GM12878 (cell line): Measurements from ENCODE around the gene MBNL1. TPM values are rescaled to one million over a fixed set of nuclear protein-coding genes. Genes with fewer than 3 reads are reported as not detected.

Source experiments
- ATAC-seq: fragments of 200-7000 bp; cut with Tn5 transposase; 3 replicates; pipeline ENCODE4 v1.9.1; 2020; ENCODE audit warnings: mild to moderate bottlenecking, moderate library complexity
- BruUV-seq: library from RNA; stranded (reverse); fragments of 400-500 nt; replicated peaks from 2 replicates; lab custom pipeline; 2021; lab: Mats Ljungman, UMichigan
- CTCF ChIA-PET: fragments of 300-600 bp; sonication (Branson Sonifier 250); formaldehyde crosslinking; extraction: SDS; loops from one replicate; lab custom pipeline; 2021; ENCODE audit warnings: inconsistent platforms; lab: Yijun Ruan, JAX
- POLR2A ChIA-PET: fragments of 350-600 bp; formaldehyde crosslinking; extraction: SDS; loops from one replicate; lab custom pipeline; 2021; ENCODE audit warnings: inconsistent platforms; lab: Charles Lee
- RAD21 ChIA-PET: fragments of 300-600 bp; sonication (Branson Sonifier 250); formaldehyde crosslinking; loops from one replicate; lab custom pipeline; 2023; ENCODE audit warnings: antibody characterized with exemption; ENCODE audit not compliant: unreplicated experiment; lab: Charles Lee
- SMC1A ChIA-PET: fragments of 300-600 bp; sonication (Branson Sonifier 250); formaldehyde crosslinking; loops from one replicate; lab custom pipeline; 2023; ENCODE audit not compliant: unreplicated experiment, uncharacterized antibody; lab: Charles Lee
- DNase-seq: peaks from one replicate; pipeline ENCODE4 v3.0.0-alpha.2; 2011; ENCODE audit warnings: low read depth, low spot score
- FAIRE-seq: peaks from 3 replicates; lab custom pipeline; 2011; peaks lifted over from hg19 to GRCh38; lab: Jason Lieb, UNC
- H2AFZ ChIP-seq: 2 replicates; pipeline ENCODE4 v1.6.0; 2011; ENCODE audit warnings: low read depth, low read length, control low read depth; ENCODE audit not compliant: control insufficient read depth
- H3K27ac ChIP-seq: 2 replicates; pipeline ENCODE4 v1.5.1; 2011; ENCODE audit warnings: control low read depth; ENCODE audit not compliant: control insufficient read depth, insufficient read depth
- H3K27me3 ChIP-seq, 2 experiments: replicated peaks in 1 of 2; 2 replicates each; pipeline versions ENCODE4 v1.6.0 to v1.6.1; 2011; ENCODE audit warnings: low read length in 1 of 2; ENCODE audit not compliant: control insufficient read depth in 2 of 2, insufficient read depth in 2 of 2
- H3K36me3 ChIP-seq, 2 experiments: 2 replicates each; pipeline ENCODE4 v1.5.1; 2011; ENCODE audit warnings: low read length in 1 of 2; ENCODE audit not compliant: control insufficient read depth in 2 of 2, insufficient read depth in 2 of 2
- H3K4me1 ChIP-seq: 2 replicates; pipeline ENCODE4 v1.6.1; 2011; ENCODE audit warnings: mild to moderate bottlenecking, low read length, moderate library complexity, mixed read lengths; ENCODE audit not compliant: control insufficient read depth, insufficient read depth
- H3K4me2 ChIP-seq: 2 replicates; pipeline ENCODE4 v1.6.0; 2011; ENCODE audit warnings: control low read depth; ENCODE audit not compliant: control insufficient read depth, insufficient read depth
- H3K4me3 ChIP-seq: fragments of 200-600 bp; sonication (generic); 2 replicates; pipeline ENCODE4 v1.5.1; 2016
- H3K79me2 ChIP-seq: 2 replicates; pipeline ENCODE4 v1.6.0; 2011; ENCODE audit warnings: low read length; ENCODE audit not compliant: control insufficient read depth, insufficient read depth
- H3K9ac ChIP-seq: 2 replicates; pipeline ENCODE4 v1.8.0; 2011; ENCODE audit warnings: low read length, control low read depth, mixed read lengths; ENCODE audit not compliant: control insufficient read depth, insufficient read depth
- H3K9me3 ChIP-seq: replicated peaks from 3 replicates; pipeline ENCODE4 v1.5.1; 2011; ENCODE audit warnings: mild to moderate bottlenecking, low read length; ENCODE audit not compliant: control insufficient read depth, insufficient read depth
- H4K20me1 ChIP-seq: 2 replicates; pipeline ENCODE4 v1.6.0; 2011; ENCODE audit not compliant: control insufficient read depth, insufficient read depth
- CBX3 ChIP-seq: fragments of 200-600 bp; sonication (generic); IDR thresholded peaks from 2 replicates; pipeline ENCODE4 v1.6.1; 2016; ENCODE audit warnings: low read depth, borderline replicate concordance
- ETV6 ChIP-seq, 2 experiments: fragments of 450-650 bp in 1 of 2; IDR thresholded peaks in 1 of 2; conservative IDR thresholded peaks in 1 of 2; 2 replicates each; pipeline ENCODE4 v1.6.1; 2014; ENCODE audit warnings: antibody characterized with exemption in 1 of 2, borderline replicate concordance in 1 of 2, low read depth in 1 of 2, mild to moderate bottlenecking in 1 of 2, moderate library complexity in 1 of 2
- FOS ChIP-seq: IDR thresholded peaks from 3 replicates; pipeline ENCODE4 v1.6.1; 2011; ENCODE audit warnings: borderline replicate concordance; ENCODE audit not compliant: insufficient read length; ENCODE audit errors: extremely low read depth
- FOXM1 ChIP-seq: IDR thresholded peaks from 2 replicates; pipeline ENCODE4 v1.6.1; 2012; ENCODE audit warnings: low read depth, mild to moderate bottlenecking, inconsistent platforms, low read length, moderate library complexity
- GATAD2B ChIP-seq: fragments of 450-650 bp; conservative IDR thresholded peaks from 2 replicates; pipeline ENCODE4 v1.6.1; 2017; ENCODE audit warnings: low read depth, mild to moderate bottlenecking, moderate library complexity
- NBN ChIP-seq: fragments of 450-650 bp; IDR thresholded peaks from 2 replicates; pipeline ENCODE4 v1.6.1; 2016
- PAX5 ChIP-seq: IDR thresholded peaks from 2 replicates; pipeline ENCODE4 v1.6.1; 2011; ENCODE audit warnings: low read depth, low read length, borderline replicate concordance
- POLR2AphosphoS2 ChIP-seq: IDR thresholded peaks from 2 replicates; pipeline ENCODE4 v1.6.1; 2011; ENCODE audit warnings: low read depth, mild to moderate bottlenecking, low read length, improper control_type of control experiment, moderate library complexity
- TBL1XR1 ChIP-seq: IDR thresholded peaks from 2 replicates; pipeline ENCODE4 v1.6.1; 2012; ENCODE audit warnings: low read depth, low read length, improper control_type of control experiment
- TCF3 ChIP-seq: IDR thresholded peaks from 2 replicates; pipeline ENCODE4 v1.6.1; 2012; ENCODE audit warnings: low read depth, mild to moderate bottlenecking, low read length, borderline replicate concordance; ENCODE audit not compliant: insufficient read depth
- WGBS: methylation state at CpG from one replicate; pipeline ENCODE4 v1.1.6; 2016; ENCODE audit warnings: low lambda C conversion rate; ENCODE audit not compliant: insufficient replicate concordance, insufficient coverage; ENCODE audit errors: missing lambda C conversion rate; 5-methylcytosine and 5-hydroxymethylcytosine counted together
- in situ Hi-C: fragments of 300-500 bp; cut with MboI; formaldehyde crosslinking; loops from 9 replicates; pipeline ENCODE4 v1.14.3; 2018; ENCODE audit warnings: mixed read lengths
- intact Hi-C: fragments of 100-400 bp; cut with micrococcal nuclease; formaldehyde crosslinking; loops from one replicate; pipeline ENCODE4 v1.14.2; 2022; ENCODE audit not compliant: unreplicated experiment
- polyA plus RNA-seq, 11 experiments: library from polyadenylated mRNA; depleted of rRNA in 4 of 11; unstranded in 6 of 11; stranded (reverse) in 5 of 11; fragments of >200 nt; fragmentation: Nextera tagmentation in 4 of 11; fragmentation: Illumina TruSeq in 1 of 11; extraction: Ambion mirVana in 4 of 11; extraction: Trizol in 1 of 11; gene quantifications; 1 replicate in 1 of 11; 2 replicates in 10 of 11; pipeline versions ENCODE4 v1.2.1 to v1.2.3, GENCODE V29; 2011 to 2016; ENCODE audit warnings: inconsistent platforms in 2 of 11, missing spikeins in 2 of 11, low read depth in 1 of 11
- total RNA-seq, 4 experiments: library from RNA; depleted of rRNA in 3 of 4; stranded (reverse); fragments of >200 nt in 3 of 4; fragmentation: Illumina TruSeq in 1 of 4; extraction: Trizol in 1 of 4; gene quantifications; 2 replicates each; pipeline versions ENCODE4 v1.2.1 to v1.2.3, GENCODE V29; 2013 to 2021
- TF ChIP-seq, protein P1 (sequence below): IDR thresholded peaks from 2 replicates; pipeline ENCODE4 v1.6.1; 2011; ENCODE audit warnings: borderline replicate concordance, low read depth, mild to moderate bottlenecking, moderate library complexity, low read length; ENCODE audit not compliant: insufficient read depth, poor library complexity, severe bottlenecking

The MBNL1 gene
- total and polyA plus RNA-seq, 10 of the 15 experiments (the other 5 are each of a cell fraction or from before 2014, with no cell fraction given) = 59.6 to 337 (median 143) TPM

DNA sequence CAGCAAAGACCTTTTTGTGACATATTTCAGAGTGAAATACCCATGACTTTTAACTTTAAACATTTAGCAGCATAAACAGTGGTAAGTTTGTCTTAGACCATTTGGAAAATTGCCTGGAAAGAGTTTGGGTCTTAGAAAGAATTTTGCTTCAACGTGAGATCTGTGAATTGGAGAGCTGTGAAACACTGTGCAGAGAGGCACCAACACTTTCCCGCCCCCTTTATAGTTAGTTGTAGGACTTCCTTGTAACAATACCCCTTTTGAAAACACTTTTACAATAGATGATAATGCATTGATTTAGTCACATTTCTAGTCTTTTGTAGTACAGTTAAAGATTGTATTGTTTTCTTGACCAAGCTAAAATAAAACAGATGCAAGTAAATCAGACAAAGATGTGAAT, 43.5 kb upstream of the MBNL1 start:
- H3K36me3 ChIP-seq = no peaks in the 10 kb centered on the region
- H3K27me3 ChIP-seq = no peaks in the 10 kb centered on the region
- intact Hi-C loops = no loop called here
- ATAC-seq (no peak), DNase-seq (no peak), FAIRE-seq (no peak)
- no peak overlapping the region for H2AFZ ChIP-seq
- SMC1A ChIA-PET = interaction anchor here (0.9 to 1.6 kb wide), 8 partner anchors 8 to 223 kb away, joined by 3 to 8 read pairs (median 4); no protein-coding TSS in a partner anchor
- BruUV-seq = no TSS peak
- H3K79me2 ChIP-seq = no peaks in the 10 kb centered on the region
- H3K4me3 ChIP-seq = no peak overlapping the region
- no peak overlapping the region for H3K4me2 ChIP-seq
- no peak overlapping the region for H3K9ac ChIP-seq
- in situ Hi-C loops = no loop called here
- H4K20me1 ChIP-seq = no peaks in the 10 kb centered on the region
- RAD21 ChIA-PET = interaction anchor here (0.8 to 2.1 kb wide), 4 partner anchors 19 to 48 kb away, joined by 3 to 12 read pairs (median 4); no protein-coding TSS in a partner anchor
- H3K4me1 ChIP-seq = no peaks in the 10 kb centered on the region
- POLR2A ChIA-PET = interaction anchor here (0.5 kb wide), 1 partner anchor 72 kb away, joined by 3 read pairs; no protein-coding TSS in a partner anchor
- no peak for TF ChIP-seq PAX5
- no peak for TF ChIP-seq TCF3
- TF ChIP-seq FOXM1 = no peak
- TF ChIP-seq TBL1XR1 = no peak
- no peak for TF ChIP-seq POLR2AphosphoS2
- TF ChIP-seq GATAD2B = no peak
- TF ChIP-seq NBN = no peak
- TF ChIP-seq CBX3 = no peak
- TF ChIP-seq FOS = no peak
- TF ChIP-seq, protein P1, sequence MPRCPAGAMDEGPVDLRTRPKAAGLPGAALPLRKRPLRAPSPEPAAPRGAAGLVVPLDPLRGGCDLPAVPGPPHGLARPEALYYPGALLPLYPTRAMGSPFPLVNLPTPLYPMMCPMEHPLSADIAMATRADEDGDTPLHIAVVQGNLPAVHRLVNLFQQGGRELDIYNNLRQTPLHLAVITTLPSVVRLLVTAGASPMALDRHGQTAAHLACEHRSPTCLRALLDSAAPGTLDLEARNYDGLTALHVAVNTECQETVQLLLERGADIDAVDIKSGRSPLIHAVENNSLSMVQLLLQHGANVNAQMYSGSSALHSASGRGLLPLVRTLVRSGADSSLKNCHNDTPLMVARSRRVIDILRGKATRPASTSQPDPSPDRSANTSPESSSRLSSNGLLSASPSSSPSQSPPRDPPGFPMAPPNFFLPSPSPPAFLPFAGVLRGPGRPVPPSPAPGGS = no peak
- TF ChIP-seq ETV6 (conservative IDR thresholded peaks at IDR 0.05 in 1 of 2, IDR thresholded peaks at IDR 0.05 in 1 of 2; ENCODE audit: borderline replicate concordance in 1 of 2, low read depth in 1 of 2) = no peak
- no peak overlapping the region for H3K27ac ChIP-seq
- 94% methylated on average over 2 of the region's 2 CpGs for WGBS
- no peaks in the 10 kb centered on the region for H3K9me3 ChIP-seq
- CTCF ChIA-PET = interaction anchor here (1.0 to 1.7 kb wide), 5 partner anchors 9 to 107 kb away, joined by 3 to 11 read pairs (median 4); no protein-coding TSS in a partner anchor
